Transverse colon (tissue), 4 donors: ENCODE results near the gene DICER1. TPM values are rescaled to one million over a fixed set of nuclear protein-coding genes. Genes with fewer than 3 reads are reported as not detected.
"Not testable (repeated sequence)": the region's sequence is repeated elsewhere in the genome, so short reads cannot be mapped to it uniquely, and the experiment has no call there.

ENCODE experiments used
- DNase-seq: peaks from one replicate; pipeline ENCODE4 v3.0.0-alpha.2; 2019
- H3K27ac ChIP-seq, 4 donors: fragments of 200-600 bp; sonication (generic); 2 replicates each; pipeline ENCODE4 v1.5.1; 2016 to 2018; ENCODE audit warnings: inconsistent platforms in 4 of 4
- H3K27me3 ChIP-seq: fragments of 200-600 bp; sonication (generic); 2 replicates; pipeline ENCODE4 v1.5.1; 2017; ENCODE audit warnings: inconsistent platforms
- H3K36me3 ChIP-seq, 4 donors: fragments of 200-600 bp; sonication (generic); 2 replicates each; pipeline ENCODE4 v1.5.1; 2017 to 2019; ENCODE audit warnings: inconsistent platforms in 4 of 4
- H3K4me1 ChIP-seq, 4 donors: fragments of 200-600 bp; sonication (generic); 2 replicates each; pipeline ENCODE4 v1.5.1; 2017 to 2020; ENCODE audit warnings: inconsistent platforms in 4 of 4
- H3K4me3 ChIP-seq, 4 donors: fragments of 200-600 bp; sonication (generic); 1 replicate in 1 of 4; 2 replicates in 3 of 4; pipeline versions ENCODE4 v1.5.1 to v1.6.1; 2017 to 2019; ENCODE audit warnings: inconsistent platforms in 4 of 4
- H3K9me3 ChIP-seq, 2 donors: fragments of 200-600 bp; sonication (generic); 2 replicates each; pipeline ENCODE4 v1.5.1; 2017 to 2019; ENCODE audit warnings: inconsistent platforms in 2 of 2
- CTCF ChIP-seq, 5 experiments: fragments of 200-600 bp in 3 of 5; fragments of 450-650 bp in 2 of 5; sonication (generic) in 3 of 5; IDR thresholded peaks; 1 replicate in 2 of 5; 2 replicates in 3 of 5; pipeline ENCODE4 v1.5.1; 2016 to 2017; ENCODE audit warnings: antibody characterized with exemption in 5 of 5, inconsistent platforms in 3 of 5, mild to moderate bottlenecking in 2 of 5, moderate library complexity in 1 of 5
- EP300 ChIP-seq: sonication (generic); formaldehyde crosslinking; IDR thresholded peaks from one replicate; pipeline ENCODE4 v1.6.1; 2017; ENCODE audit warnings: antibody characterized with exemption, low read depth
- POLR2A ChIP-seq: fragments of 450-650 bp; IDR thresholded peaks from one replicate; pipeline ENCODE4 v1.6.1; 2016; ENCODE audit warnings: antibody characterized with exemption, mild to moderate bottlenecking, moderate library complexity
- POLR2AphosphoS5 ChIP-seq, 3 donors: sonication (generic); formaldehyde crosslinking; IDR thresholded peaks; one replicate each; pipeline ENCODE4 v1.6.1; 2016; ENCODE audit warnings: antibody characterized with exemption in 3 of 3
- WGBS, 2 donors: methylation state at CpG; one replicate each; pipeline ENCODE4 v1.1.5; 2018; ENCODE audit warnings: low coverage in 1 of 2; 5-methylcytosine and 5-hydroxymethylcytosine counted together
- in situ Hi-C, 4 donors: fragments of 200-750 bp; cut with MboI; loops; one replicate each; pipeline versions ENCODE4 v1.15.0 to v1.15.1; 2017; ENCODE audit warnings: low sequenced_read_pairs in 3 of 4, low pct_ligation_motif_present in 1 of 4, low pct_unique_long_range_greater_than_20kb in 1 of 4
- intact Hi-C: fragments of 100-400 bp; cut with DNase I; formaldehyde crosslinking; loops from one replicate; pipeline ENCODE4 v1.15.1; 2023; ENCODE audit warnings: low total_unique reads
- total RNA-seq, 4 donors: library from RNA; depleted of rRNA; stranded (reverse); fragments of >200 nt; gene quantifications; one replicate each; pipeline ENCODE4 v1.1.0, GENCODE V29; 2016

The DICER1 gene
- total RNA-seq, 4 donors from 2014 or later: 45.6 to 102 (median 71.4) TPM

GRCh38 chr14:95140060-95140858 lies 17.1 kb downstream of the DICER1 start:
- in situ Hi-C loops (loop anchor here in 1 of 4 donors (25.0 kb wide), 1 partner anchor 397 kb away; the partner anchor contains the start of gene GLRX5), intact Hi-C loops (no loop called here)
- WGBS, 2 donors: 56 to 65% methylated on average over 4 to 5 of the region's 5 CpGs
- H3K4me3 ChIP-seq: no peak overlapping the region
- peaks cover 13 to 84% (median 61%) of the 10 kb centered on the region in 4 donors for H3K4me1 ChIP-seq
- DNase-seq: no peak
- no peaks in the 10 kb centered on the region for H3K27me3 ChIP-seq
- H3K27ac ChIP-seq: peak overlapping the region in 3 of 4 donors; percentile 13 to 32 (median 14)
- H3K9me3 ChIP-seq: peaks cover 6% of the 10 kb centered on the region in 2 donors
- TF ChIP-seq POLR2A (no peak), POLR2AphosphoS5 (IDR thresholded peaks at IDR 0.05) (peak in 1 of 3 donors; percentile 26), EP300 (no peak), CTCF (IDR thresholded peaks at IDR 0.05) (no peak)
- H3K36me3 ChIP-seq: no peaks in the 10 kb centered on the region

GRCh38 chr14:95138876-95139275 lies 18.5 kb downstream of the DICER1 start:
- no peak overlapping the region for H3K4me3 ChIP-seq
- H3K27me3 ChIP-seq: no peaks in the 10 kb centered on the region
- intact Hi-C loops (no loop called here), in situ Hi-C loops (loop anchor here in 1 of 4 donors (25.0 kb wide), 1 partner anchor 398 kb away; the partner anchor contains the start of gene GLRX5)
- DNase-seq: no peak
- TF ChIP-seq CTCF (IDR thresholded peaks at IDR 0.05) (no peak), POLR2A (no peak)
- H3K27ac ChIP-seq: peak overlapping the region in 1 of 4 donors; percentile 14
- peaks cover 13 to 86% (median 66%) of the 10 kb centered on the region in 4 donors for H3K4me1 ChIP-seq
- H3K9me3 ChIP-seq: no peaks in the 10 kb centered on the region
- H3K36me3 ChIP-seq: no peaks in the 10 kb centered on the region
- no CpG with 5 or more reads among the region's 1 CpG for WGBS, 2 donors

- H3K36me3 ChIP-seq, DNase-seq, H3K4me3 ChIP-seq, H3K27me3 ChIP-seq, intact Hi-C loops, H3K9me3 ChIP-seq: not testable (repeated sequence)
- in situ Hi-C loops: loop anchor here in 1 of 4 donors (25.0 kb wide), 1 partner anchor 399 kb away; the partner anchor contains the start of gene GLRX5
- 83 to 91% methylated on average over 2 to 4 of the region's 5 CpGs for WGBS, 2 donors
- Histone ChIP-seq H3K4me1 (peaks cover 13 to 86% (median 62%) of the 10 kb centered on the region in 4 donors), H3K27ac (peak overlapping the region in 3 of 4 donors; percentile 68 to 77 (median 77))
Measured at GRCh38 chr14:95138455-95138854, 18.9 kb downstream of the DICER1 start.

- no peak for TF ChIP-seq POLR2AphosphoS5 (IDR thresholded peaks at IDR 0.05)
- TF ChIP-seq POLR2A: no peak
- no peak for TF ChIP-seq CTCF (IDR thresholded peaks at IDR 0.05)
- no peak for TF ChIP-seq EP300
- intact Hi-C loops: no loop called here
- WGBS, 2 donors: 39 to 40% methylated on average over 5 of the region's 5 CpGs
- peaks cover 13 to 85% (median 55%) of the 10 kb centered on the region in 4 donors for H3K4me1 ChIP-seq
- no peaks in the 10 kb centered on the region for H3K36me3 ChIP-seq
- peak overlapping the region; percentile 63 to 77 (median 72) for H3K27ac ChIP-seq
- in situ Hi-C loops: loop anchor here in 1 of 4 donors (25.0 kb wide), 1 partner anchor 400 kb away; the partner anchor contains the start of gene GLRX5
- H3K27me3 ChIP-seq: no peaks in the 10 kb centered on the region
- H3K9me3 ChIP-seq: no peaks in the 10 kb centered on the region
- peak overlapping the region in 1 of 4 donors; percentile 4 for H3K4me3 ChIP-seq
- DNase-seq: peak; percentile 33
Measured at GRCh38 chr14:95137804-95138167, 19.5 kb downstream of the DICER1 start.
